Stimulated activated CD8-positive, alpha-beta memory T cell treated with anti-CD3 and anti-CD28 coated beads, Interleukin-12 subunit alpha, Interleukin-12 subunit beta, amount 100 ng/mL, for 1 hour (primary cell): ENCODE results near the gene PRSS36.
"Not testable (repeated sequence)": the region's sequence is repeated elsewhere in the genome, so short reads cannot be mapped to it uniquely, and the experiment has no call there.

ENCODE experiments used
- DNase-seq: peaks from one replicate; pipeline ENCODE4 v3.0.0-alpha.2; 2020; ENCODE audit warnings: low read depth

PRSS36 gene

GRCh38 chr16:31141489-31142108 lies 8.3 kb downstream of the PRSS36 start:
- no peak for DNase-seq

GRCh38 chr16:31141071-31141469 lies 8.8 kb downstream of the PRSS36 start:
- DNase-seq = not testable (repeated sequence)

GRCh38 chr16:31138621-31139578 lies 11.0 kb downstream of the PRSS36 start:
- no peak for DNase-seq

GRCh38 chr16:31136822-31137499 lies 12.9 kb downstream of the PRSS36 start:
- not testable (repeated sequence) for DNase-seq

- no peak for DNase-seq
Measured at GRCh38 chr16:31136287-31136662, 13.6 kb downstream of the PRSS36 start.

GRCh38 chr16:31135535-31136286 lies 14.2 kb downstream of the PRSS36 start, which contains the start of gene PRSS8:
TSS of gene PRSS8 (minus strand) at chr16:31135727. CDS start at chr16:31135498, 229 bp downstream.
- no peak for DNase-seq

- DNase-seq = no peak
Measured at GRCh38 chr16:31134625-31135534, 15.0 kb downstream of the PRSS36 start.

- DNase-seq = no peak
Measured at GRCh38 chr16:31134091-31134571, 15.7 kb downstream of the PRSS36 start.

- DNase-seq = no peak
Measured at GRCh38 chr16:31133046-31133501, 16.8 kb downstream of the PRSS36 start.

GRCh38 chr16:31132303-31132979 lies 17.4 kb downstream of the PRSS36 start:
- no peak for DNase-seq

- DNase-seq = no peak
Measured at GRCh38 chr16:31131841-31132271, 18.0 kb downstream of the PRSS36 start.

- DNase-seq = no peak
Measured at GRCh38 chr16:31131416-31131815, 18.4 kb downstream of the PRSS36 start.

- DNase-seq = no peak
Measured at GRCh38 chr16:31130899-31131298, 19.0 kb downstream of the PRSS36 start.

- DNase-seq = no peak
Measured at GRCh38 chr16:31130336-31130891, 19.5 kb downstream of the PRSS36 start.

GRCh38 chr16:31129568-31130335 lies 20.1 kb downstream of the PRSS36 start:
- DNase-seq = no peak

- no peak for DNase-seq
Measured at GRCh38 chr16:31128711-31129567, 20.9 kb downstream of the PRSS36 start.

- no peak for DNase-seq
Measured at GRCh38 chr16:31127182-31127581, 22.7 kb downstream of the PRSS36 start.

GRCh38 chr16:31125844-31126243 lies 24.0 kb downstream of the PRSS36 start:
- no peak for DNase-seq
